Tongue (tissue), 2 donors: ENCODE data around the gene EHMT1. TPM values are rescaled to one million over a fixed set of nuclear protein-coding genes. Genes with fewer than 3 reads are reported as not detected.

Experiments
- DNase-seq: peaks from one replicate; pipeline ENCODE4 v3.0.0-alpha.2; 2015
- total RNA-seq: library from RNA; depleted of rRNA; stranded (reverse); fragments of >200 nt; gene quantifications from one replicate; pipeline ENCODE4 v1.2.3, GENCODE V29; 2014

EHMT1 gene
- 70.3 TPM for total RNA-seq

GRCh38 chr9:137618105-137619067, at the start of gene EHMT1:
Gene EHMT1, plus strand, starts transcription at chr9:137619005. Its CDS starts 24 bp downstream, at chr9:137619029.
- DNase-seq: peak; percentile 96

- DNase-seq: no peak
Measured at GRCh38 chr9:137569609-137570203, 49.1 kb upstream of the EHMT1 start.

GRCh38 chr9:137570566-137570965, 48.2 kb upstream of the EHMT1 start:
- no peak for DNase-seq

GRCh38 chr9:137574192-137574591, 44.6 kb upstream of the EHMT1 start:
- no peak for DNase-seq

DNA sequence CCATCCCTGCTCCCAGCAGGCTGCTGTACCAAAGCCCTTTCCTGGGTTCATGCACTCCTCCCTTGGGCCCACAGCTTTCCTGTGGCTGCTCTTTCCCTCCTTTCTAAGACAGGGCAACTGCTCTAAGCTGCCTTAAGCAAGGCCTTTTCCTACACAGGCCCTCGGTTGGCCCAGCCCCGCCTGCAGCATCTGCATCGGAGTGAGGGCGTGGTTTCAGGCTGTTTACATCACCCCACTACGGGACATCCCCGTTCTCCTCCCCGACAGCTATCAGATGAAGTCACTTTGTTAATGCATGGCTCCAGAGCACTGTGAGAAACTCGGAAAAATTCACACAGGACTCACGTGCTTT, 43.5 kb upstream of the EHMT1 start:
- DNase-seq: no peak

DNA sequence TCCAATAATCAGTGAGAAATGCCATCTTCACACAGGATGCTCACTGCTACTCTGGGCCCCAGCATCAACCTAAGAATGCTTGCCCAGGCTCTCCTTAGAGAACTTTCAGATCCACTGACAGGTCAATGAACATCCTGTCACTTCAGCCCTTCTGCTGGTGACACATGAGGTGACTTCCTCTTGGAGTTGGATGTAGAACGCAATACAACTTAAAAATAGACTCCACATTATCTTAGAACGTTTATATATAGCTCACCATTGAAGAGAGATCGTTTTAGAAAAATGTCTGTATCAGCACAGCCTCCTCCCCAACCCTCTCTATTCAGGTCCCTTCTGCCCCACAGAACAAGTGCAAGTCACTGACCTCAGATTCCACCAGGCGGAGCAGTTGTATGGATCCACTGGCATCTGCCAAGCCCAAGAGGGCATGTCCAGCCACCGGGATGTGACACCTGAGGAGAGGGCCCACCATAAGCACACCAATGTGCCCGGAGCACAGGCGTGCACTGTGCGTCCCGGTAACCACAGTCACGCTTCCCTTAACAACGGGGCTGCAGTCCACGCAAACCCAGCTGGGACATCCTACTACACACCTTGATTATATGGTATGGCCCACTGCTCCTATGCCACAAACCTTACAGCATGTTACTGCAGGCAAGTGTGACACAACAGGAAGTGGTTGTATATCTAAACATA, 42.9 kb upstream of the EHMT1 start:
- DNase-seq: no peak

DNA sequence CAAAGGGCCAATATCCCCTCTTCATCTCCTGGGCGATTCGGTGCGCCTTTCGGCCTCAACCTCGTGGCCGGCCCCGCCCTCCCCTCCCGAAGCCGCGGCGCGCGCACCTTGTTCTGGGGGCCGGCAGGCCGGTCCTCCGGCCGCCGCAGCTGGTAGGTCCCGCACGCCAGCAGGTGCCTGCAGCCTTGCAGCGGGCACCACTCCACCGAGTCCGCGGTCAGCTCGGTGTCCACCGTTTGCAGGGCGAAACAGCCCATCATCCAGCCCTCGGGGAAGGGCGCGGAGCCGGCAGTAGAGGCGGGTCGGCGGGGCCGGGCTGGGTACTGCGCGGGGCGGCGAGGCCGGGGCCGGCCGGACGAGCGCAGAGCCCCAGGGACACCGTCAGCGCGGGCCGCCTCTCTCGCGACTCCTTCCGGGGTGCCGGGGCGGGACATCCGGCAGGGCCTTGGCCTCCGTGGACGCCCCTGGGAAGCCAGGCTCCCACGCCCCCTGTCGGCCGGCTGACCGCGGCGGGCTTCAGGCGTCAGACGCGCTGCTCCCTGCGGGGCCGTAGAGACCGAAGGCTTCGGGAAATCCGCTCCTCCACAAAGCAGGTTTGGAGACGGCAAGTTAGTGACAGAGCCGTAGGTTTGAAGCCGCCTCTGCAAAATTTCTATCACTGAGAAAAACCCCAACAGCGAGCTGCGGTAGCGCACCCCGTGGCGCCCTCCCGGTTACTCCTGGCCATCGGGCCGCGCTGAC, 40.1 kb upstream of the EHMT1 start, which contains the start of gene DPH7:
TSS of gene DPH7 (minus strand) at position 408 of the 741 bp plus-strand sequence. CDS start at position 260, 148 bp downstream.
- DNase-seq: peak; percentile 96

- no peak for DNase-seq
Measured at GRCh38 chr9:137579259-137579604, 39.6 kb upstream of the EHMT1 start.

DNA sequence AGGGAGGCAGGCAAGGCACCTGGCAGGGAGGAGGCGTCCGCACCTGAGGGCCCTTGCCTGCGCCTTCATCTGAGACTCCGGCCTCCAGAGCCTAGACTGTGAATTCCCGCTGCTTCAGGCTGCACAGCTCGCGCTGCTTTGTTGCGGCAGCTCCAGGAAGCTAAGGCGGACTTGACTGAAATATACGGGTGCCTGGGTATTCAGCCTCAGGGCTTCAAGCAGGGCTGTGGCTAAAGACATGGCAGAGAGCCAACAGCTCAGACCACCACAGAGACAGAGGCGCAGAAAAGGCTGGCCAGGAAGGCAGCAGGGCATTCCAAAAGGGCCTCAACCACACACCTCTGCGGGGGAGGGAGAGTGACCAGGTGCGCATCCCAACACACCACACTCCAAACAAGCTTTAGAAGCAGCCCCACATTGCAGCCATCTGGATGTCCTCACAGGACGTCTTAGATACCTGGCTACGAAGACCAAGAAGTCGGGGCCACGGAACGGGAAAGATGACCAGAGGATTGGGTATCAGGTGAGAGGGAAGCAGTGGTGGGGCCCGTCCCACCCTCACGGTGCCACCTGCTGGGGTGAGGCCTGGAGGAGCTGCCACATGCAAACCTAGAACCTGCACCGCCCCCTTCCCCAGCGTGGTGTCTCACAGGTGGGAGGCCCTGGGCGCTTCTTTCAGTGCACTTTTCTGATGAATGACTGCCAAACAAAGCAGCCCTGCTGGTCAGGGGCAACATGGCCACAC, 38.4 kb upstream of the EHMT1 start:
- DNase-seq: no peak

DNA sequence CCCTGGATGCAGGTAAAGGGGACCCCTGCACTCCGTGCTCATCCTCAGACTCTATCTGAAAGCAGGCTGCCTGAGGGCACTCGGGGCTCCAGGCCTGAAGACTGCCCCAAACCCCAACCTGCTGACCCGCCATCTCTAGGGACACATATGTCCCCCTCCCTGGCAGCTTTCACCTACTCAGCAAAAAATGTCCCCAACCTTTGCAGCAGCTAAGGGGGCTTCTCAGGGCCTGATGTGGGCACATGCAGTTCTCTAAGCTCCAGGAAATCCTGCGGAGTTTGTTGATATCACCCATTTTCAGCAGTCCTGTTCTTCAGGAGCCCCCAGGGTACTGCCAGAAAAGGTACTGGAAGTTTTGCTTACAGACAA, 37.9 kb upstream of the EHMT1 start:
- no peak for DNase-seq

DNA sequence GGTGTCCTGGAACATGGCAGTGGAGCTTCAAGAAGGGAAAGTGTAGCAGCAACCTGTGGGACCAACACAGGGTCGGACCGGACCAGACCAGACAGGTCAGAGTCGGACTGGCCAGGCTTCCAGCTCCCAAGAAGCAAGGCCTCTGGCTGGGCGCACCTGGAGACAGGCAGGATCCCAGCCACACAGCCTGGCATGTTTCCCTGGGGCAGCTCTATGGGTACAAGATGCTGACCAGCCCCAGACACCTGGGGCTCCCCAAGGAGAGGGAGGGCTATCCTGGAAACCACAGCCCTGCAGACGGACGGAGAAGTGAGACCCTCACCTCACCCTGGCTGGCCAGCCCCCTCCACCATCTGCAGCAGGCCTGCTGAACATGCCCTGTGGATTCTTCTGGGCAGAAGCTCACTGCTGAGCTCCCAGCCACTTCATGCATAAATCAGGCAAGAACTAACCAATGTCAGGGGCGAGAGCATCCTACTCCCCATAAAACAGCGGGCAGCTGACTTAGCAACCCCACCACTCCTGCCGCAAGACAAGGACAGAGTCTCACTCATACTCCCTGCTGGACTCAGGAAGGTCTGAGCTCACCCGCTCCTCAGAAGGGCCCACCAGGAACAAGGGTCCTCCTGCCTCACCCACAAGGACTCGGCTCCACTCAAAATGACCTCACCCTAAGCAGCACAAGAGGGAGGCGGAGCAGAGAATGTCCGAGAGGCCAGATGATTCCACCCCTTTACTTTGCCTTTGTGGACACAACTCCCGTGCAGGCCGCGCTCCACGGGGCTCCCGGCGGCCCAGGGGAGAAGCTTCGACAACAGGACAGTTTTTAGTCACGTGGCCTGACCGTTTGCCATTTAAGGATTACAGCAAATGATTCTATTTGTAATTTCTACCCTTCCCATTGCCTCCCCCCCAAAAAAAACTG, 37.2 kb upstream of the EHMT1 start:
- no peak for DNase-seq

- no peak for DNase-seq
Measured at GRCh38 chr9:137582286-137582860, 36.4 kb upstream of the EHMT1 start.

DNA sequence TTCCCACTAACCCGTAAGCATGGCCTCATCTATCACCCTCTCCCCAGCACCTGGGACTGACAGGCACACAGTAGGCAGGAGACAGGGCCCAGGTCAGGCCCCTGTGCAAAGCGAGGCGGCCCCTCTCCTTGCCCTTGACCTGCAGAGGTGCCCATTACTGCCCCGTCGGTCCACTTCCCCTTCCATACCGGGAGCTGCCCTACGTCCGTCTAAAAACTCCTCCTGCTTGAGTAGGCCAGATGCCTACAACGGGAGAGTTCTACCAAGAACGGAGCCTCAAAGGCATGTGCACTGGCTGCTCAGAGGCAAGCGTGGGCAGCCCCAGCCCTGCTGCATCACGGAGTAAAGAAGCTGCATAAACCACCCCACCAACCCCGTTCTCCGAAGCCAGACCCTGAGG, 35.5 kb upstream of the EHMT1 start:
- DNase-seq: no peak

DNA sequence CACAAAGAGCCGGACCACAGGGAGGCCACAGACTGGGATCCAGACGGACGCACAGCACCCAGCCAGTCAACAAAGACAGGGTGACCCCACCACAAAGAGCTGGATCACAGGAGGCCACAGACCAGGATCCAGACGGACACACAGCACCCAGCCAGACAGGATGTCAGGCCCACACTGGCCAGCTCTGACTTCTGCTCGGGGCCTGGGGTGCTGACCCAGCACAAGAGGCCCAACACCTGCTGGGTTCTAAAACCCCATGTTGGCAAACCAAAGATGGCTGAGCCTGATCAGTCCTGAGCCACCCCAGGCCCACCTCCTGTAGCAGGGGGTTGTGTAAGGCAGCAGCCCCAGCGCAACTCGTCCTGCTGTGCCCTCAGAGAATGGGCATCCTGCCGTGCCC, 34.8 kb upstream of the EHMT1 start:
- DNase-seq: no peak

- DNase-seq: no peak
Measured at GRCh38 chr9:137586854-137587253, 32.0 kb upstream of the EHMT1 start.

- no peak for DNase-seq
Measured at GRCh38 chr9:137588311-137588710, 30.5 kb upstream of the EHMT1 start.

DNA sequence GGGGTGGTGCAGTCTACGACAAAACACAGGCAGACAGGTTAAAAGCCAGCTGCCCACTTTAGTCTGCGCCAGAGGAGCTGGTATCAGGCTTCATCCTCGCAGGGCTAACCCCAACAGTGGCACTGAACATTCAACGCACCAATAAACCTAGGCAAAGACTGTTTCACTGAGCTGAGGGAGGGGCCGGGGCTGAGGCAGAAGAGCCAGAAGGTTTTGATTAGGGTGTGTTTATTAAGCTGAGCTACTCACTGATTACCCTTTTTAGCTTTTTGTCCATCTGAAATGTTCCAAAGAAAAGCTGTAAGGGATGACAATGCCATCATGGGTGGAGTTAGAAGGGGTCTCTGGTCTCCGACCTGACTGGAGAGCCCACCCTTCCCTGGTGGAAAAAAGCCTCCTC, 29.9 kb upstream of the EHMT1 start:
- DNase-seq: no peak

GRCh38 chr9:137589441-137590122, 29.2 kb upstream of the EHMT1 start:
- no peak for DNase-seq

- no peak for DNase-seq
Measured at GRCh38 chr9:137590123-137590468, 28.7 kb upstream of the EHMT1 start.
